GM18505 (cell line): ENCODE data around the gene DKK3.

Experiments
- ATAC-seq: cut with Tn5 transposase; IDR thresholded peaks from one replicate; pipeline ENCODE4 v1.9.1; 2021; ENCODE audit not compliant: unreplicated experiment
- POLR2A ChIP-seq: IDR thresholded peaks from 4 replicates; pipeline ENCODE4 v1.6.1; 2011; ENCODE audit warnings: borderline replicate concordance; ENCODE audit not compliant: insufficient read depth, insufficient read length; ENCODE audit errors: extremely low read depth

DKK3 gene

DNA sequence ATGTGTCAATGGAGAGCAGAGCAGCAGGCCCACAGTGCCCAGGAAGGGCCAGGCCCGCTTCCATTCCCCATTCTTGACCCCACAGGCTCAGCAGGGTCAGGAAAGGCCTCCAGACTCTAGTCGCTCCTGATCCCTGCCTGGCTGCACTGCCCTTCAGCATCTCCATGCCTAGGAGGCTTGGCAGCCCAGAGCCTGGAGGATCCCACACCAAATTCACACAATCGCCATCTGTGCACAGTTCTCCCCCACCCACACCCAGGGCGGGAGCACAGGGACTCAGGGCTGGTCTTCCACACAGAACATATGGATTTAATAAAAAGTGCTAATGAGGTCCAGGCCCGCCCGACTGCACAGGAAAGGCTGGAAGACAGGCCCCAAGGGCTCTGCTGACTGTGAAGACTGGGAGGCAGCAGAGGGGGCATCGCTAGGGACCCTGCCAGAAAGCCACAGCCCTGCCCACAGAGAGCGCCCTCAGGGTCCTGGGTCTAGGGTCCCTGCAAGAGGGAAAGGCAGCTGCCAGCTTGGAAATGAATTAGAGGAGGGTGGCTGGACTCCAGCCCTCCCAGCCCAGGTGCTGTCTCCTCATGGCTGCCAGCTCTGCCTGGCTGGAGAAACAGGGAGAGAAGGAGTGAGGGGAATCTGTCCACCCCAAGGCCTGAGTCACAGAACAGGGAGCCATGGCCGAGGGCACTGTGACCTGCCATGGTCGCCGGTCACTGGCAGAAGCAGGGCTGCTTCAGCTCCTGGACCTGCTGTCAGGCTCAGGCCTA lies 39.7 kb downstream of the DKK3 start:
- no peak for TF ChIP-seq POLR2A
- ATAC-seq = no peak

DNA sequence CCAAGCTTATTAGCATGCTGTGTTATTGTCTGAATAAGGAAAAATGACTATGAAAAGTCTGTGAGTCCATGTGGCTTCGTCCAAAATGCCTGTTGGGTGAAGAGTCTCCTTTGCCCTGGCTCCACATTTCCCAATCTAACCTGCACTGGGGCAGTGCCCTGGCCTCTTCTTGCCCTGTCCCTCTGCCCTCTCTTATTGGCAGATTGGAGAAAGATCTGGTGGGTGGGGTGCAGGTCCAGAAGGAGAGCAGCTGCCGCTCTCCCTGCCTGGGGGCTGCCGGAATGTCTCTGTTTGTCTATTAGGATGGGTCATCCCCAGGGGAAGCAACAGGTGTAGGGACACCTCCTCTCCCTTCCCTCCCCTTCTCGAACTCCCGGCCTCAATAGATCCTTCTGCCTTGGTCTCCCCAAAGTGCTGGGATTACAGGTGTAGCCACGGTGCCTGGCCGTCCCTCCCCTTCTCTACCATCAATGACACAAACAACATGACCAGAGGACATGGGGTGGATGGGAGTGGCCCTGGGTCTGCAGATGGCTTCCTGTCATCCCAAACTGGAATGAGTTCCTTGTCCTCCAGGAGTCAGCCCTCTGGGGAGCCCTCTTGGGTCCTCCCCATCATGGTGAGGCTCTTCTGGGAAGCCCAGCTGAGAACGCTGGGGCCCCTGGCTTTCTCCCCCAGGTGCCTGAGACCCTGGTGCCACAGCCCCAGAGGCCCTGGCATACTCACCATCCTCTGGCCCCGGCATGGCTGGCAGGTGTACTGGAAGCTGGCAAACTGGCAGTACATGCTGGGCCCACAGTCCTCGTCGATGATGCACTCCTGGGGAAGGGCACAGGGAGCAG lies 40.5 kb downstream of the DKK3 start:
- ATAC-seq = no peak
- no peak for TF ChIP-seq POLR2A

DNA sequence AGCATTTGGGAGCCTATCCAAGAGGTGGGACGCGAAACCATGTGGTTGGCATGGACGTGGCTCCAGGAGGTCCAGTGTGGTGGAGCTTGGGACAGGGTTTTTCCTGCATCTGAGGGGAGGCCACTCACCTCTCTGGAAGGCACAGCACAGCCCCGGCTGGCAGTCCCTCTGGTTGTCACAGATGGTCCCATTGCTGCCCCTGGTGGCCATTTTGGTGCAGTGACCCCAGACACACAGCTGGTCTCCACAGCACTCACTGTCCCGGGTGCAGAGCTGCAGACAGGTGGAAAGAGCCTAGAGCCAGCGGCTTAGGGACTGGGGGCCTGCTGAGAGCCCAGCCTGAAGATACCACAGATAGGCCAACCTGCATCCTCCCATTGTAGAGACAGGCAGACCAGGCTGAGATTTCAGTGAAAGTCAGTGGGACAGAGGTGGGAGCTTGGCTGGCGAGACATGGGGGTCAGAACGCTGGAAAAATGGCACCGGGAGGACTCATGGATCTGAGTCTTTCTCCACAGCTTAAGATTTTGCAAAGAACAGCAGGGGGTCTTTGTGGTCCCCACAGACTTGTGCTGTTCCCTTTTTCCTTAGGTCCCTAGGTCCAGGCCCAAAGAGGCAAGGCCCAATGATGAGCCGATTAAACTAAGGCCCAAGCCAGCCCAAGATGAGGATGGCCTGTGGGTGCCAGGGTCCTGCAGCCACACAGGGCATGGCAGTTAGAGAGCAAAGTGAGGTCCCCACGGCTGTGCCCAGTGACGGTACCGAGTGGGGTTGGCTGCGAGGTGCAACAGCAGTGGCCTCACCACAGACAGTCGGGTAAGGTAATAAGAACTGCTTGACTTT lies 41.4 kb downstream of the DKK3 start:
- TF ChIP-seq POLR2A = no peak
- ATAC-seq = peak; percentile 87

DNA sequence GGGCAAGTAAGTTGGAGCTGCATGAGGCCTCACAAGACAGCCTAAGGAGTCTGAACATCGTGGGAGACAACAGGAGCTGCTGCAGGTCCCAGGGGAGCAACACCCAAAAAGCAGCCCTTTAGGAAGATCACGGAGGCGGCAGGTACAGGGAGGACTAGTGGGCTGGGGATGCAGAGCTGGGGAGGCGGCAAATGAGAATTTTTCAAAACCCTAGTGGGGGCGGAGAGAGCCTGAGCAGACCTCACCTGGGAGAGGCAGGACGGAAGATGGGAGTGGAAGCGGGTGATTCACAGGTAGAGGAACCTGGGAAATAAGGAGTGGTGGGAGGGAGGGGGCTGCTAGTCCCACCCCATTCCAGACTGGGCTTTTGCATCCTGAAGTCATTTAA lies 42.1 kb downstream of the DKK3 start:
- ATAC-seq = no peak
- TF ChIP-seq POLR2A = no peak

DNA sequence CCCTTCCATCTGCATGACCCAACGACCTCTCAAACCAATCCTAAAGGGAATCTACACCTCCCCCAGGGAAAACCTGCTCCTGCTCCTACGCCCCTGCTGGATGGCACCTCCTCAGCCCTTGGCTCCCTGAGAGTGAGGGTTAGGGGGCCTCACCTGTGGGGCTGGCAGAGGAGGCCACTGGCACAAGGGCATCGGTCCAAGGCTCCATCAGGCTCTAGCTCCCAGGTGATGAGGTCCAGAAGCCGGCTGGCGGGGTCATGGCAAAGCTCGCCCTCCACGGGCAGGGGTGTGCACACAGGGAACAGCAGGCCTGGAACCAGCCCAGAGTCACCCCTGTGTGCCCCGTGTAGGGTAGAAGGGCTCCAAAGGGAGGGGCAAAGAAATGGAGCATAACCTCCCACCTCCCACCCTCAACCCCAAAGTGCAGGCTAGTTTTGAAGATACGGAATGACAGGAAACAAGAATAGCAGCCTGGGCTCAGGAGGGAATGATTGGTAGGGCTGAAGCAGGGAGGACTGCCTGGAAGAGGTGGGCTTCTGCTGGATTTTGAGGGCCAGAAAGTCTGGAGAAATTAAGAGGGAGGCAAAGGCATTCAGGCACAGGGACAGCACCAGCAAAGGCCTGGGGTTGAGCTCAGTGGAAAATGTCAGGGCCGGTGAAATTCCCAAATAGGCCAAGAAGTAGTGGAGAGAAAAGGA lies 42.6 kb downstream of the DKK3 start:
- TF ChIP-seq POLR2A = no peak
- no peak for ATAC-seq

DNA sequence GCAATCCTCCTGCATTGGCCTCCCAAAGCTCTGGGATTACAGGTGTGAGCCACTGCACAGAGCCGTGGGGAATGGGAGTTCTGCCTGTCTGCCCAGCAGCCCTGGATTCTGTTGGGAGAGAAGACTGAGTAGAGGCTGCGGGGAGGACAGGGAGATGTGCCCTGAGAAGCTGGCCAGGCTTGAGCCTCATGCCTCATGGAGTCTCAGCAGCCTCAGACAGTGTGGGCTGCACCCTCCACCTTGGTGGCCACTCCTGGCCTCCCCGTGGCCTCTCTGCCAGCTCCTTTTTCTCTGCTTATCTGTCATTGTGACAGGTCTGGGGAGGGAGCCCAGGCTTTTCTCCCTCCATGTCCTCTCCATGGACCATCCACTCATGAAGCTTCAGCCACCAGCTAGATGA lies 43.2 kb downstream of the DKK3 start:
- ATAC-seq = no peak
- TF ChIP-seq POLR2A = no peak

DNA sequence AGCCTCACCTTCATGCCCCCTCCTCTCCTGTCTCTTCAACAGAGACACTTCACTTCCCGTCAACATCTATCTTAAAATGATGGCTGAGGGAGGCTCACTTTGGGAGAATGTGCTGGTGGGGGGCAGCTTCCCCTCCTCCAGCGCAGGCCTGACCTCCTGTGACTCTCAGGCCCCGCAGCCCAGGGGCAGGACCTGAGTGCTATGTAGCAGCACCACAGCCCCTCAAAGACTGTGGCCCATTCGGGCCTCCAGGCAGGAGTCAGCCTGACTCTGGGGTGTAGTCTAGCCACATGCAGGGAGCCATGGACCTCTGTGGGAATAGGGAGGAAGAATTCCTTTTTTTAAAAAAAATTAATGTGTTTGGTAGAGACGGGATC lies 43.7 kb downstream of the DKK3 start:
- ATAC-seq = no peak

DNA sequence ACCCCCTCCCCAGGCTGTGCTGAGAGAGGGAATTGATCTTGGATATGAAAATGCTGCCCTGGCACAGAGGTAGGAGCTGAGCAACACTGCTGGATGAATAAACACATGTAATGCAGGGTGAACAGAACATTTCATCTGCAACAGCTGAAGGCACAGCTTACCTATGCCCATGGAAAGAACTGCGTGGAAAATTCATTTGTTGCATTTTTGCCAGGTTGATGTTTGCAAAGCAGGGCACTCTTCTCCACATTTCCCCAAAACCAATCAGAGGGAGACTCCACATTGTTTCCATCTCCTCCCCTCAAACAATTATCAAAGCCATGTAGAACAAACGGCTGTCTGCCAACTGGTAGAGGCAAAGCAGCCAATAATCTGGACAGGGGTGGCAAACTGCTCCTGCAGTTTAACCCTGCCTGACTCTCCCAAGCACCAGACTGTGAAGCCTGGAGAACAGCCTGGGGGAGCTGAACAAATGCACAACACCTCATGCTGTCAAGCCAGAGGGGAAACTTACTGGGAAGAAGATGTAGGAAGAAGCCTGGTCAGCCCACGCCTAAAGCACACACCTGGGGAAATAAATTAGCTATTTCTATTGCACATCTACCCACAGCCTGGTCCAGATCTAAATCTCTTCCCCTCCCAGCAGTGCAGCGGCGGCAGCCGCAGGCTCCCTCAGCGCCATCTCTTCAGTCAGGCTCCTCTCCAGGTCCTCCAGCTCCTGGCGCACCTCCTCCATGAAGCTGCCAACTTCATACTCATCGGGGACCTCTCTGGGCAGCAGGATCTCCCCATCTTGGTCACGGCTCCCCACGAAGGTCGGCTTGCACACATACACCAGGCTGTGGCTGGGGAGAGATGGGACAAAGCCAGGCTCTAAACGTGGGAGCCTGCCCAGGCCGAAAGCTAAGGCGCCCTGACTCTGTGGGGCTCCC lies 44.3 kb downstream of the DKK3 start:
- ATAC-seq = no peak
- no peak for TF ChIP-seq POLR2A

More for the DNA sequence above, 43.7 kb downstream of the DKK3 start:
- no peak for TF ChIP-seq POLR2A

DNA sequence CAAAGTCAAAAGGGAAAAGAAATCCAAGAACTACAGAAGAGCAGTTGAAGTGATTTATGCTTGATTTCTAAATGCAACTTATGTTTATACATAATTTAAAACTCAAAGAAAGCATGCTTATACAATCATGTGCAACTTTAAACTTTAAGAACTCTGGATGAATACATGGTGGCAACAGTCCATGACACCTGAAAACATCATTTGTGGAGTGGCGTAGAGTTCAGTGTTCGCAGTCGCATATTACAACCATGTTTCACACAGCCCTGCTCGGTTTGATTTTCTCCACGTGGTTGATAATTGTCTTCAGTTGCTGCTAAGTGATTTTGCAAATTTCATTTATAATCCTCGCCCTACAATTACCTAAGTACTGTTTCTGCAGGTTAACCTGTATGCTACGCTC lies 45.4 kb downstream of the DKK3 start:
- no peak for TF ChIP-seq POLR2A
- no peak for ATAC-seq

DNA sequence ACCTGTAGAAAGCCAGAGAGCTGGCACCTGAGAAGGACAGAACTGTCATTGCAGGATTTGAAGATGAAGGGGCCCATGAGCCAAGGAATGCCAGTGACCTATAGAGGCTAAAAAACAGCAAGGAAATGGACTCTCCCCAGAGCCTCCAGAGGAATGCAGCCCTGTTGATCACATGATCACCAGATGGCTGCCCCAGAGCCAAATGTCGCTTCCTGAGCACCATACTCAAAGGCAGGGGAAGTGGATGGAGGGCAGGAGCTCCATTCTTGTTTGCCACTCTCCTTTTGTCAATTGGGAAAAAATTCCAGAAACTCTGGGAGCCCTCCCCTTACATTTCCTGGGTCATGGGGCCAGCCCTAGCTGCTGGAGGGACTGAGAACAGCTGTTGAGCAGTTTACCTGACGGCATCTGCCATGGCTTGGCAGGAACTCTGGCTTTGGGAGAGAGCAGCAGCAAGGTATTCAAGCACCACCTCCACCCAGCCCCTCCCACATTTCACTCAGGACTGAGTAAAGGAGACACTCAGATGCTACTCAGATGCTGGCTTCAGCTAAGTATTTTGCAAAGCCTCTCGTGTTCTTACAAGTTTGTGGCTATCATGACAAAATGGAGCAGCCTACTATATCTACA lies 46.9 kb downstream of the DKK3 start:
- no peak for ATAC-seq
- TF ChIP-seq POLR2A = peak; percentile 18

DNA sequence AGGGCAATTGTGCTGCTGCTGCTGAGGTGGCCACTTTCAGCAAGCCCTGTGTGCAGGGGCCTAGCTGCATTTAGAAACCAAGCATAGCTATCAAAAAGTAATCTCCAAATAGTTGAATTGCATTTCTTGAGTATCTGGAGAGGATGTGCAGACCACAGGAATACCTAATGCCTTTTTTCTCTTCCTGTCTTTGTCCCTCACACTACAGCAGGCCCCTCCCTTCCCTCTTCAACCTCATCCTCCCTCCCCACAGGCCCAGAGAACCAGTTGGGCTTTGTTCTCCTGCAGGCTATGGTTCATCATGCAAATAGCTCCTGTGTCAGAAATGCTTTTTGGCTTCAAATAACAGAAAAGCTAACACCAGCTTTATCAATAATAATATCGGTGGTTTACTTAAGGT lies 47.7 kb downstream of the DKK3 start:
- no peak for TF ChIP-seq POLR2A
- ATAC-seq = no peak

DNA sequence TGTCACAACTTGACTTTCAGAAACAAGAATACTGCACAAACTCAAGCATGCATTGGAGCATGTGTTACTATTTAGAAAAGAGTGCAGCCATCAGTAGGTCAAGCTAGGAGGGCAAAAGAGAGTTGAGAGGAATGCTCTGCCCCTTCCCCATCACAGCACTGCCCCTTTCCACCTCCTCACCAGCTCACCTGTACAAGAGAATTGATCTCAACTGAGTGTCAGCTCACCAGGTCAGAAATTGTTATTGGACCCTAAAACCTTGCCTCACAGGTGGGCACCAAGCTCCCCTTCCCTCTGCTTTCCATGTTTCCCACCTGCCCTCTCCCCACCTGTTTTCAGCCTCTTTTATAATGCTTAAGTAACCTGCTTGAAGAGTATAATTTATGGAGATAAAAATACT lies 48.8 kb downstream of the DKK3 start:
- no peak for ATAC-seq
- no peak for TF ChIP-seq POLR2A
